ENCODE data around the gene PRKN.

The PRKN gene

DNA sequence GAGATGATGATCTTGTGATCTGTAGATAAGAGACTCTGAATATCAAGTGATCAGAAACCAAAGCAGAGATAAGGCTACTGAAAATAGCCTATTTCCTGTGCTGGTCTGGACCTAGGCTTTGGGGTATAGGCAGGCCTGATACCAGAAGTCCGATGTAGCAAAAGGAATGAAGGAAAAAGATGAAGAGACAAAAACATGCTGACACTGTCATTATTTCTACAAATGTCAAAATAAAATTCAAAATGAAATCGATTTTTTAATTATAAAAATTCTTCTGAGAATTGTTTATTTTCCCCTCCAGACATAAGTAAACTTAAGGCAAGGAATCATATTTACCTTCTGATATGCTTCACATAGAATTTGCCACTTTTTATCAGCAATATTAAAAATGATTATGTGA is 252.8 kb downstream of the PRKN start:
- no peak overlapping the region for H3K4me3 ChIP-seq (ENCODE audit: low read length)
- TF ChIP-seq, protein P1, sequence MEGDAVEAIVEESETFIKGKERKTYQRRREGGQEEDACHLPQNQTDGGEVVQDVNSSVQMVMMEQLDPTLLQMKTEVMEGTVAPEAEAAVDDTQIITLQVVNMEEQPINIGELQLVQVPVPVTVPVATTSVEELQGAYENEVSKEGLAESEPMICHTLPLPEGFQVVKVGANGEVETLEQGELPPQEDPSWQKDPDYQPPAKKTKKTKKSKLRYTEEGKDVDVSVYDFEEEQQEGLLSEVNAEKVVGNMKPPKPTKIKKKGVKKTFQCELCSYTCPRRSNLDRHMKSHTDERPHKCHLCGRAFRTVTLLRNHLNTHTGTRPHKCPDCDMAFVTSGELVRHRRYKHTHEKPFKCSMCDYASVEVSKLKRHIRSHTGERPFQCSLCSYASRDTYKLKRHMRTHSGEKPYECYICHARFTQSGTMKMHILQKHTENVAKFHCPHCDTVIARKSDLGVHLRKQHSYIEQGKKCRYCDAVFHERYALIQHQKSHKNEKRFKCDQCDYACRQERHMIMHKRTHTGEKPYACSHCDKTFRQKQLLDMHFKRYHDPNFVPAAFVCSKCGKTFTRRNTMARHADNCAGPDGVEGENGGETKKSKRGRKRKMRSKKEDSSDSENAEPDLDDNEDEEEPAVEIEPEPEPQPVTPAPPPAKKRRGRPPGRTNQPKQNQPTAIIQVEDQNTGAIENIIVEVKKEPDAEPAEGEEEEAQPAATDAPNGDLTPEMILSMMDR (IDR thresholded peaks at IDR 0.05; ENCODE audit: insufficient read depth, low read depth, low read length, missing control alignments), result no peak
- DNase-seq (ENCODE audit: low read depth), result no peak

DNA sequence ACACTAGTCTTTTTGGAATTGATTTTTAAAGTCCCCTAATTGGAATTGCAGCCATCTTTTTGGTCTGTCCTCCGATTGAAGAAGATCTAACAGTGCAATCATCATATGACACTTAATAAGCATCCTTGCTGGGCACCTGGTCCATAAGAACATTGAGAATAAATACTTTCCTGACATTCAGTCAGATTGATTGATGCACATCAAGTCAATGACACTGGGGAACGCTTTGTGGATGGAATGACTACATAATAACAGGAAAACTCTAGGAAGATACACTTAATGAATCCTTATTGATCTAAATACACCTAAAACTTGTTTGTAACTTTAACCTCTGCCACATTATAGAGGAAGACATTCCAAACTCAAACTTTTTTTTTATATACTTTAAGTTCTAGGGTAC is 255.7 kb downstream of the PRKN start:
- no peak for DNase-seq (ENCODE audit: low read depth)
- TF ChIP-seq, protein P1 (IDR thresholded peaks at IDR 0.05; ENCODE audit: insufficient read depth, low read depth, low read length, missing control alignments), result no peak

GRCh38 chr6:162468326-162468725 is 259.2 kb downstream of the PRKN start:
- no peak overlapping the region for H3K4me3 ChIP-seq (ENCODE audit: low read length)
- TF ChIP-seq, protein P1 (IDR thresholded peaks at IDR 0.05; ENCODE audit: insufficient read depth, low read depth, low read length, missing control alignments), result no peak
- no peak for DNase-seq (ENCODE audit: low read depth)

More for the DNA sequence above, 255.7 kb downstream of the PRKN start:
- no peak overlapping the region for H3K4me3 ChIP-seq (ENCODE audit: low read length)

DNA sequence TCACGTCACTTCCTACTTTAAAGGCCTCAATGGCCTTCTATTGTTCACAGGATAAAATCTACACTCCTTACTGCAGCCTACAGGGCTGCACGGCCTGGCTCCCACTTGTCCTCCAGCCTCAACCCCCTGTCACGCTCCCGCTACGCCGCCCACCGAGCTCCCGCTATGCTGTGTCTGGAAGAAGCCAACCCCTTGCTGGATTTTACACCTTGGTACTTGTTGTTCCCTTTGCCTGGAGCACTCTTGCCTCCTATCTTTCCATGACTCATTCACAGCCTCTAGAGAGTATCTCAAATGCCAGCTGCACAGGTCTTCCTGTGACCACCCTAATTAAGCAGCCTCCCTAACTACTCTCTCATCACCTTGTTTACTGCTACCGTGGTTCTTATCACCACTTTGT is 259.9 kb downstream of the PRKN start:
- DNase-seq (ENCODE audit: low read depth), result no peak
- TF ChIP-seq, protein P1 (IDR thresholded peaks at IDR 0.05; ENCODE audit: insufficient read depth, low read depth, low read length, missing control alignments), result no peak
- H3K4me3 ChIP-seq (ENCODE audit: low read length), result no peak overlapping the region

DNA sequence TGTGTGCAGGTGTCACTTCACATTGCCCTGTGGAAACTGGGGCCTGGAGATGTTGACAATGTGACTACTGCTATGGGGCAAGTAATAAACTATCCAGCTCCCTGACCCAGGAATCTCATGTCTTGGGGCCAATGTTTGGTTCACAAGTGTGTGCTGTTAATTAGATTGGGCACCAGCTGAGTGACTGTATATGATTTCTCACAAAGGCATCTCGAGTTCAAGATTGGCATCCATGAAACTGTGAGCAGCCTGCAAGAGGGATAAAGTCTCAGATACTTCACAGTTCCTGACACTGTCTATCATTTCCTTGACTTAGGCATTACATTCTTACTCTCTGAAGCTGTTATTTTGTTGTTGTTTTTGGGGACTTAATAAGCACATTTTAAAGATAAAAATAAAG is 264.0 kb downstream of the PRKN start:
- no peak for DNase-seq (ENCODE audit: low read depth)
- TF ChIP-seq, protein P1 (IDR thresholded peaks at IDR 0.05; ENCODE audit: insufficient read depth, low read depth, low read length, missing control alignments), result no peak
- no peak overlapping the region for H3K4me3 ChIP-seq (ENCODE audit: low read length)

GRCh38 chr6:162459985-162460384 is 267.6 kb downstream of the PRKN start:
- TF ChIP-seq, protein P1 (IDR thresholded peaks at IDR 0.05; ENCODE audit: insufficient read depth, low read depth, low read length, missing control alignments), result no peak

DNA sequence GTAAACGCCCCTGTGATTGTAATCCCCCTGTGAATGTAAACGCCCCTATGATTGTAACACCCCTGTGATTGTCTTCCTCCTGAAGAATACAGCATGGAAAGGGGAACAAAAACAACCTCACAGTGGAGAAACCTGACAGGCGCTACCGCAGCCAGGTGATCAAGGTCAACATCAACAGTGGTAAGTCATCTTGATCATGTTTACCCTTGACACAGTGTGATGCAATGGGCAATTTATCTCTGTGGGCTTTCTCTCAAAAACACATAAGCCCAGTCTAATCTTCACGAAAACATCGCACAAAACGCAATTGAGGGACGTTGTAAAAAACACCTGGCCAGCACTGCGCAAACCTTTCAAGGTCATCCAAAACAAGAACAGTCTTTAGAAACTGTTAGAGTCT is 277.2 kb downstream of the PRKN start:
- TF ChIP-seq, protein P1 (IDR thresholded peaks at IDR 0.05; ENCODE audit: insufficient read depth, low read depth, low read length, missing control alignments), result no peak
- no peak for DNase-seq (ENCODE audit: low read depth)

More at GRCh38 chr6:162459985-162460384, 267.6 kb downstream of the PRKN start:
- H3K4me3 ChIP-seq (ENCODE audit: low read length), result no peak overlapping the region
- no peak for DNase-seq (ENCODE audit: low read depth)

More for the DNA sequence above, 277.2 kb downstream of the PRKN start:
- H3K4me3 ChIP-seq (ENCODE audit: low read length), result no peak overlapping the region

Measured in epithelial cell of esophagus (primary cell).